ENCODE results near the gene UNC50.
"Not testable (repeated sequence)": the region's sequence is repeated elsewhere in the genome, so short reads cannot be mapped to it uniquely, and the experiment has no call there.

The UNC50 gene

GRCh38 chr2:98615481-98615880, 7.1 kb downstream of the UNC50 start:
- no peak for DNase-seq

GRCh38 chr2:98617149-98617548, 8.8 kb downstream of the UNC50 start:
- no peak for DNase-seq

- no peak for DNase-seq
Observed at GRCh38 chr2:98623657-98624056, 15.3 kb downstream of the UNC50 start.

GRCh38 chr2:98632351-98632750, 24.0 kb downstream of the UNC50 start:
- no peak for DNase-seq

GRCh38 chr2:98634406-98635092, 26.2 kb downstream of the UNC50 start:
- peak; percentile 68 for DNase-seq

- DNase-seq: no peak
Observed at GRCh38 chr2:98637401-98638147, 29.2 kb downstream of the UNC50 start.

GRCh38 chr2:98643496-98644100, 35.2 kb downstream of the UNC50 start:
- DNase-seq: no peak

GRCh38 chr2:98647636-98648035, 39.2 kb downstream of the UNC50 start:
- no peak for DNase-seq

- DNase-seq: no peak
Observed at GRCh38 chr2:98648451-98648850, 40.1 kb downstream of the UNC50 start.

- peak; percentile 87 for DNase-seq
Observed at GRCh38 chr2:98649135-98649991, 41.0 kb downstream of the UNC50 start.

- DNase-seq: no peak
Observed at GRCh38 chr2:98649992-98650375, 41.6 kb downstream of the UNC50 start.

GRCh38 chr2:98650998-98651397, 42.6 kb downstream of the UNC50 start:
- DNase-seq: no peak

GRCh38 chr2:98654699-98655495, 46.5 kb downstream of the UNC50 start:
- DNase-seq: no peak

GRCh38 chr2:98656800-98657199, 48.4 kb downstream of the UNC50 start:
- no peak for DNase-seq

- peak; percentile 64 for DNase-seq
Observed at GRCh38 chr2:98658816-98659490, 50.6 kb downstream of the UNC50 start.

GRCh38 chr2:98659491-98659840, 51.1 kb downstream of the UNC50 start:
- DNase-seq: not testable (repeated sequence)

GRCh38 chr2:98663511-98664090, 55.2 kb downstream of the UNC50 start:
- DNase-seq: no peak

GRCh38 chr2:98664323-98664722, 55.9 kb downstream of the UNC50 start:
- no peak for DNase-seq

- no peak for DNase-seq
Observed at GRCh38 chr2:98665677-98666076, 57.3 kb downstream of the UNC50 start.
